Stimulated activated CD8-positive, alpha-beta memory T cell treated with anti-CD3 and anti-CD28 coated beads, Interleukin-4, amount 100 ng/mL, for 48 hours (primary cell): ENCODE data around the gene ATP1A2.
A peak's percentile ranks its signal among the peaks of the same experiment; 100 is the strongest.

Experiments used
- DNase-seq: peaks from one replicate; pipeline ENCODE4 v3.0.0-alpha.2; 2020

The ATP1A2 gene

GRCh38 chr1:160151303-160151702 is 35.7 kb downstream of the ATP1A2 start, which contains the start of gene ATP1A4:
Gene ATP1A4, plus strand, starts transcription at chr1:160151603. Its CDS starts 438 bp downstream, at chr1:160152041.
- no peak for DNase-seq

GRCh38 chr1:160154790-160155189 is 39.2 kb downstream of the ATP1A2 start:
- DNase-seq = no peak

GRCh38 chr1:160156361-160156760 is 40.8 kb downstream of the ATP1A2 start:
- DNase-seq = no peak

GRCh38 chr1:160157174-160157573 is 41.6 kb downstream of the ATP1A2 start:
- DNase-seq = no peak

GRCh38 chr1:160158031-160158430 is 42.5 kb downstream of the ATP1A2 start:
- no peak for DNase-seq

- DNase-seq = no peak
Measured at GRCh38 chr1:160158534-160158933, 43.0 kb downstream of the ATP1A2 start.

GRCh38 chr1:160159846-160160245 is 44.3 kb downstream of the ATP1A2 start:
- DNase-seq = no peak

- no peak for DNase-seq
Measured at GRCh38 chr1:160161965-160162705, 46.6 kb downstream of the ATP1A2 start.

- DNase-seq = no peak
Measured at GRCh38 chr1:160162931-160163330, 47.4 kb downstream of the ATP1A2 start.

GRCh38 chr1:160163615-160164014 is 48.1 kb downstream of the ATP1A2 start:
- no peak for DNase-seq

GRCh38 chr1:160164121-160164520 is 48.6 kb downstream of the ATP1A2 start:
- DNase-seq = no peak

- DNase-seq = no peak
Measured at GRCh38 chr1:160166166-160166868, 50.8 kb downstream of the ATP1A2 start.

GRCh38 chr1:160167056-160167455 is 51.5 kb downstream of the ATP1A2 start:
- DNase-seq = no peak

GRCh38 chr1:160167580-160167979 is 52.0 kb downstream of the ATP1A2 start:
- no peak for DNase-seq

- DNase-seq = no peak
Measured at GRCh38 chr1:160168016-160168415, 52.5 kb downstream of the ATP1A2 start.

- no peak for DNase-seq
Measured at GRCh38 chr1:160168609-160169369, 53.2 kb downstream of the ATP1A2 start.

- peak; percentile 43 for DNase-seq
Measured at GRCh38 chr1:160169553-160170399, 54.2 kb downstream of the ATP1A2 start.

- DNase-seq = no peak
Measured at GRCh38 chr1:160171354-160171753, 55.8 kb downstream of the ATP1A2 start.

GRCh38 chr1:160171980-160172379 is 56.4 kb downstream of the ATP1A2 start:
- no peak for DNase-seq

GRCh38 chr1:160177231-160177630 is 61.7 kb downstream of the ATP1A2 start:
- no peak for DNase-seq

GRCh38 chr1:160177667-160178066 is 62.1 kb downstream of the ATP1A2 start:
- no peak for DNase-seq

GRCh38 chr1:160178731-160179130 is 63.2 kb downstream of the ATP1A2 start:
- DNase-seq = no peak

- no peak for DNase-seq
Measured at GRCh38 chr1:160179336-160179735, 63.8 kb downstream of the ATP1A2 start.
